Motor neuron (in vitro differentiated cells): ENCODE measurements around the gene SPOCK1. TPM values are rescaled to one million over a fixed set of nuclear protein-coding genes. Genes with fewer than 3 reads are reported as not detected.
"Not testable (repeated sequence)": the region's sequence is repeated elsewhere in the genome, so short reads cannot be mapped to it uniquely, and the experiment has no call there.

Source experiments
- ATAC-seq, 8 experiments: fragments of 200-7000 bp; cut with Tn5 transposase; replicated peaks in 6 of 8; 2 replicates each; pipeline ENCODE4 v1.8.0; 2021; ENCODE audit warnings: mild to moderate bottlenecking in 8 of 8, moderate library complexity in 8 of 8
- H3K27ac ChIP-seq, 2 donors: fragments of 250-450 bp; sonication (Bioruptor Pico); 2 replicates each; pipeline ENCODE4 v1.9.0; 2021; ENCODE audit warnings: antibody characterized with exemption in 2 of 2, mild to moderate bottlenecking in 2 of 2, moderate library complexity in 1 of 2
- H3K4me1 ChIP-seq, 2 donors: fragments of 250-450 bp; sonication (Bioruptor Pico); replicated peaks in 1 of 2; 2 replicates each; pipeline ENCODE4 v1.6.1; 2021; ENCODE audit warnings: antibody characterized with exemption in 2 of 2, mild to moderate bottlenecking in 2 of 2, moderate library complexity in 1 of 2
- H3K4me3 ChIP-seq, 5 donors: fragments of 250-450 bp; sonication (Bioruptor Pico); 2 replicates each; pipeline ENCODE4 v1.9.0; 2021; ENCODE audit warnings: antibody characterized with exemption in 5 of 5, mild to moderate bottlenecking in 5 of 5, moderate library complexity in 4 of 5
- WGBS, 10 experiments: fragments of 450-650 bp; shearing (Covaris generic); methylation state at CpG; one replicate each; pipeline ENCODE4 v1.0.0; 2022; 5-methylcytosine and 5-hydroxymethylcytosine counted together
- in situ Hi-C, 9 experiments: fragments of 400-800 bp; cut with MboI; loops; one replicate each; pipeline ENCODE4 v1.15.0; 2021; ENCODE audit warnings: low sequenced_read_pairs in 9 of 9, low pct_unique_long_range_greater_than_20kb in 2 of 9; ENCODE audit not compliant: unreplicated experiment in 9 of 9
- total RNA-seq, 8 experiments: library from RNA; unstranded; fragments of 300-600 nt; gene quantifications; 2 replicates each; pipeline versions ENCODE4 v1.2.3 to v1.2.4, GENCODE V29; 2022

Gene SPOCK1
- 100 to 1,000 TPM in 1 of 8 experiments, 10 to 100 TPM in 6, 1 to 10 TPM in 1; 9.4 to 154 (median 25.1) TPM for total RNA-seq

GRCh38 chr5:137498736-137499505 is at the start of gene SPOCK1:
Gene SPOCK1, minus strand, starts transcription at chr5:137499326.
- in situ Hi-C loops = loop anchor here in 6 of 9 experiments (10.0 to 25.0 kb wide), 5 partner anchors 154 to 687 kb away; no protein-coding TSS in a partner anchor
- peak; percentile 85 to 97 (median 95) for ATAC-seq
- no peak within 1 kb of the TSS for H3K27ac ChIP-seq
- H3K4me3 ChIP-seq = peak within 1 kb of the TSS; percentile 44 to 71 (median 50)
- peaks cover 0 to 2% of the 10 kb centered on the region in 2 donors for H3K4me1 ChIP-seq
- 0 to 3% (median 0%) methylated on average over 6 to 8 of the region's 78 CpGs; no CpG with 5 or more reads in 7 of the 10 experiments for WGBS, 10 experiments

GRCh38 chr5:137545956-137546355 is 46.8 kb upstream of the SPOCK1 start:
- 60 to 100% (median 82%) methylated on average over 1 to 4 of the region's 4 CpGs; no CpG with 5 or more reads in 3 of the 10 experiments for WGBS, 10 experiments
- Histone ChIP-seq H3K27ac (no peak overlapping the region), H3K4me3 (no peak overlapping the region), H3K4me1 (no peaks in the 10 kb centered on the region)
- in situ Hi-C loops = no loop called here
- no peak for ATAC-seq

DNA sequence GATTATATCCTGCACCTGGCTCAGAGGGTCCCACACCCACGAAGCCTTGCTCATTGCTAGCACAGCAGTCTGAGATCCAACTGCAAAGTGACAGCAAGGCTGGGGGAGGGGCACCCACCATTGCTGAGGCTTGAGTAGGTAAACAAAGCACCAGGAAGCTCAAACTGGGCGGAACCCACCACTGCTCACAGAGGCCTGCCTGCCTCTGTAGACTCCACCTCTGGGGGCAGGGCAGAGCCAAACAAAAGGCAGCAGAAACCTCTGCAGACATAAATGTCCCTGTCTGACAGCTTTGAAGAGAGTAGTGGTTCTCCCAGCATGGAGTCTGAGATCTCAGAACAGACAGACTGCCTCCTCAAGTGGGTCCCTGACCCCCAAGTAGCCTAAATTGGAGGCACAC is 36.3 kb upstream of the SPOCK1 start:
- in situ Hi-C loops, H3K4me1 ChIP-seq, ATAC-seq, H3K4me3 ChIP-seq, H3K27ac ChIP-seq: not testable (repeated sequence)
- 60 to 86% methylated on average over 2 of the region's 2 CpGs; no CpG with 5 or more reads in 8 of the 10 experiments for WGBS, 10 experiments

- in situ Hi-C loops = no loop called here
- Histone ChIP-seq H3K27ac (no peak overlapping the region), H3K4me3 (no peak overlapping the region), H3K4me1 (no peaks in the 10 kb centered on the region)
- 27 to 100% (median 64%) methylated on average over 1 to 4 of the region's 5 CpGs; no CpG with 5 or more reads in 2 of the 10 experiments for WGBS, 10 experiments
- no peak for ATAC-seq
These were observed 34.8 kb upstream of the SPOCK1 start for GRCh38 chr5:137533963-137534362.

GRCh38 chr5:137531266-137531665 is 32.1 kb upstream of the SPOCK1 start:
- Histone ChIP-seq H3K4me1 (no peaks in the 10 kb centered on the region), H3K27ac (no peak overlapping the region), H3K4me3 (no peak overlapping the region)
- in situ Hi-C loops = no loop called here
- ATAC-seq = no peak

- Histone ChIP-seq H3K4me3 (no peak overlapping the region), H3K27ac (no peak overlapping the region), H3K4me1 (no peaks in the 10 kb centered on the region)
- in situ Hi-C loops = loop anchor here in 2 of 9 experiments (25.0 kb wide), 1 partner anchor 709 kb away; no protein-coding TSS in a partner anchor
- no peak for ATAC-seq
- WGBS, 10 experiments = 14 to 100% (median 69%) methylated on average over 1 to 3 of the region's 3 CpGs; no CpG with 5 or more reads in 1 of the 10 experiments
These were observed 22.1 kb upstream of the SPOCK1 start for GRCh38 chr5:137521246-137521645.

DNA sequence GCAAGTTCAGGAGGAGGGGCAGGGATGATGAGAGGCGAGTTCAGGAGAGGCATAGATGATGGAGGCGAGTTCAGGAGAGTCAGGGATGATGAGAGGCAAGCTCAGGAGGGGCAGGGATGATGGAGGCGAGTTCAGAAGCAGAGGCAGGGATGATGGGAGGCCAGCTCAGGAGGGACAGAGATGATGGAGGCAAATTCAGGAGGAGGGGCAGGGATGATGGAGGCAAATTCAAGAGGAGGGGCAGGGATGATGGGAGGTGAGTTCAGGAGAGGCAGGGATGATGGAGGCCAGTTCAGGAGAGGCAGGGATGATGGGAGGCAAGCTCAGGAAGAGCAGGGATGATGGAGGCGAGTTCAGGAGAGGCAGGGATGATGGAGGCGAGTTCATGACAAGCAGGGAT is 17.8 kb upstream of the SPOCK1 start:
- H3K27ac ChIP-seq = no peak overlapping the region
- in situ Hi-C loops = loop anchor here in 2 of 9 experiments (25.0 kb wide), 1 partner anchor 705 kb away; no protein-coding TSS in a partner anchor
- ATAC-seq = no peak
- WGBS, 10 experiments = 0 to 55% (median 50%) methylated on average over 1 to 3 of the region's 5 CpGs; no CpG with 5 or more reads in 2 of the 10 experiments
- H3K4me1 ChIP-seq = no peaks in the 10 kb centered on the region
- no peak overlapping the region for H3K4me3 ChIP-seq

DNA sequence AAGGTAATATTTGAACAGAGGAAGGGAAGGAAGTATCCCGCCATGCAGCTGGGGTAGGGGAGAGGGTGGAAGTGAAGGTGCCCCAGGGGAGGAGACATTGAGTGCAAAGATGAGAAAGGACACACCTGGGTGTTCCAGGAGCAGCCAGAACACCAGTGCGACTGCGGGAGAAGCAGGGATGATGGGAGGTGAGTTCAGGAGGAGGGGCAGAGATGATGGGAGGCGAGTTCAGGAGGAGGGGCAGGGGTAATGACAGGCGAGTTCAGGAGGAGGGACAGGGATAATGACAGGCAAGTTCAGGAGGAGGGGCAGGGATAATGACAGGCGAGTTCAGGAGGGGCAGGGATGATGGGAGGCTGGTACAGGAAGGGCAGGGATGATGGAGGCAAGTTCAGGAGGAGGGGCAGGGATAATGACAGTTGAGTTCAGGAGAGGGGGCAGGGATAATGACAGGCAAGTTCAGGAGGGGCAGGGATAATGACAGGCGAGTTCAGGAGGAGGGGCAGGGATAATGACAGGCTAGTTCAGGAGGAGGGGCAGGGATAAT is 17.2 kb upstream of the SPOCK1 start:
- Histone ChIP-seq H3K27ac (no peak overlapping the region), H3K4me1 (no peaks in the 10 kb centered on the region), H3K4me3 (no peak overlapping the region)
- 0 to 100% (median 50%) methylated on average over 1 to 4 of the region's 7 CpGs; no CpG with 5 or more reads in 3 of the 10 experiments for WGBS, 10 experiments
- peak in 2 of 8 experiments; percentile 14 to 26 for ATAC-seq
- in situ Hi-C loops = loop anchor here in 2 of 9 experiments (25.0 kb wide), 1 partner anchor 704 kb away; no protein-coding TSS in a partner anchor

DNA sequence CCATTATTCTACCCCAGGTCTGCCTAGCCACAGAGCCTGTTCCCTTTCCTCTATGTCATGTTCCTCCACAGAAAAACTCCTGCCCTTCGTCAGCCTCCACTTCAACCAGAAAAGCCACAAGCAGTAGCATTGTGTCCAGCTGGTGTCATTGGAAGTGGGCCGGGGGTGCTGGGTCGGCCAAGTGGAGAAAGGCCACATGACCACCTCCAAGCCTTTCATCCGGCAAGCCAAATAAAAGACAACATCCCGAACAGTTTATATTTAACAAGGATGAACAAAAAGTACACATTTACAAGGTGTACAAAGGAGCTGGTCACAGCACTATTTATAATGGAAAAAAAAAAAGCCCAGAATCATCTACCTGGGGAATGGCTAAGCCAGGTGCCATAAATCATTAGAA is 16.1 kb upstream of the SPOCK1 start:
- Histone ChIP-seq H3K27ac (no peak overlapping the region), H3K4me3 (no peak overlapping the region), H3K4me1 (no peaks in the 10 kb centered on the region)
- 43 to 87% (median 72%) methylated on average over 2 to 5 of the region's 5 CpGs; no CpG with 5 or more reads in 2 of the 10 experiments for WGBS, 10 experiments
- in situ Hi-C loops = loop anchor here in 2 of 9 experiments (25.0 kb wide), 1 partner anchor 703 kb away; no protein-coding TSS in a partner anchor
- no peak for ATAC-seq

DNA sequence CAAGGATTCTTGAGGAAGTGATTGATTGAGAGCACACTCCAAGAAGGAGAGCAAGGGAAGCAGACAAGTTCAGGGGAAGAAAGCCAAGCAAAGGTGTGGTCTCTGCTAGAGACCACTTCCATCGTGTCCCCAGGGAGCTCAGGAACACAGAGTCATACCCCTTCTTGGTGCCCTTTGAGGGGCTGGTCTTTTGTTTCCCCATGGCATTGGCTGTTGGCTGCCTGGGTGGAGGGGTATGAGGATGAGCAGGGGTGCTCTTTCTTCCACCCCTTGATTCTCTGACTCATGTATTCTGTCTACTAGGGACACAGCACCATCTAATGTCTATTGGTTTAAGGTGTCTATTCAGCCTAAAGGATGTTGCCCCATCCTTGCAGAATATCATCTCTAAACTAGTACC is 11.5 kb upstream of the SPOCK1 start:
- Histone ChIP-seq H3K4me1 (no peaks in the 10 kb centered on the region), H3K27ac (no peak overlapping the region), H3K4me3 (no peak overlapping the region)
- ATAC-seq = no peak
- WGBS, 10 experiments = 83 to 100% (median 100%) methylated on average over 1 of the region's 1 CpG; no CpG with 5 or more reads in 7 of the 10 experiments
- in situ Hi-C loops = loop anchor here in 2 of 9 experiments (25.0 kb wide), 1 partner anchor 698 kb away; no protein-coding TSS in a partner anchor

DNA sequence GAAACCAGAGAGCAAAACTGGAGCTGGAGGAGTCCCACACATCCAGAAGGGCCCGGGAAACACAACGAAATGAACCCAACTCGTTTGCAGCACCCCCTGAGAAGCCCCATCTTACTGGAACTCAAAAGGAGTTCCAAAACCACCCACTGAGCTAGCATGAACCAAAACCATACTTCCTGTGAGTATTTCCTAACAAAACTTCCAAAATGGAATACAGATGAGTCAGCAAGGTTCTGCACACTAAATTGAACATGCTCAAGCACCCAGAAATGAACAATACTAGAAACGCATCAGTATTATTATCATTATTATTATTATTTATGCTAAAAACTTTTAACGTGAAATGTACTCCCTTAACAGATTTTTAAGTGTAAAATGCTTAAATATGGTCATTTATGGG is 8.0 kb upstream of the SPOCK1 start:
- Histone ChIP-seq H3K27ac (no peak overlapping the region), H3K4me3 (no peak overlapping the region), H3K4me1 (peaks cover 0 to 8% of the 10 kb centered on the region in 2 donors)
- in situ Hi-C loops = loop anchor here in 3 of 9 experiments (10.0 to 25.0 kb wide), 2 partner anchors 695 to 702 kb away; no protein-coding TSS in a partner anchor
- 48 to 100% (median 69%) methylated on average over 1 to 5 of the region's 5 CpGs; no CpG with 5 or more reads in 1 of the 10 experiments for WGBS, 10 experiments
- ATAC-seq = no peak

- H3K4me1 ChIP-seq = peaks cover 0 to 8% of the 10 kb centered on the region in 2 donors
- H3K4me3 ChIP-seq = no peak overlapping the region
- ATAC-seq = no peak
- 40 to 100% (median 84%) methylated on average over 1 to 4 of the region's 4 CpGs; no CpG with 5 or more reads in 2 of the 10 experiments for WGBS, 10 experiments
- in situ Hi-C loops = loop anchor here in 3 of 9 experiments (10.0 to 25.0 kb wide), 2 partner anchors 694 to 701 kb away; no protein-coding TSS in a partner anchor
- H3K27ac ChIP-seq = no peak overlapping the region
These were observed 7.2 kb upstream of the SPOCK1 start for GRCh38 chr5:137506296-137506695.

DNA sequence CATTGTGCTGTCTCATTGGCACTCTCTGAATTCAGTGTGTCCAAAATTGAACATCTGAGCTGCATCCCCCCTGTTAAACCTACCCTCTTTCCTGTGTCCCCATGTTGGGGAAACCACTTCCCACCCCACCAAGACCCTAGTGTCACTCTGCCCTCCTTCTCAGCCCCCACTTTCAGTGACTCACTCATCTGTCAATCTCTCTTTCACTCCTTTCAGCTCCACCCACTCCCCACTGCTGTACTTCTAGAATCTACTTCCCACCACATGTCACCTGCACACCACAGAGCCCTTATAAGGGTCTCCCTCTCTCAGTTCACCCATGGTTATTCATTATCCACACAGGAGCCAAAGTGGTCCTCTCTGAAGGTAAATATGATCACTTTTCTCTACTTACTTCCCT is 5.8 kb upstream of the SPOCK1 start:
- no peak for ATAC-seq
- in situ Hi-C loops = loop anchor here in 3 of 9 experiments (10.0 to 25.0 kb wide), 2 partner anchors 693 to 700 kb away; no protein-coding TSS in a partner anchor
- Histone ChIP-seq H3K27ac (no peak overlapping the region), H3K4me1 (peaks cover 0 to 8% of the 10 kb centered on the region in 2 donors), H3K4me3 (no peak overlapping the region)
